HCT116 (cell line): Measurements from ENCODE around the gene PIK3CA. TPM values are rescaled to one million over a fixed set of nuclear protein-coding genes. Genes with fewer than 3 reads are reported as not detected.
"Not testable (repeated sequence)": the region's sequence is repeated elsewhere in the genome, so short reads cannot be mapped to it uniquely, and the experiment has no call there.

Experiments used
- ATAC-seq: fragments of 200-7000 bp; cut with Tn5 transposase; 2 replicates; pipeline ENCODE4 v1.9.1; 2020; ENCODE audit warnings: mild to moderate bottlenecking, moderate library complexity
- BruUV-seq: library from RNA; stranded (reverse); fragments of 400-500 nt; replicated peaks from 2 replicates; lab custom pipeline; 2021; lab: Mats Ljungman, UMichigan
- CTCF ChIA-PET: fragments of 300-600 bp; sonication (Branson Sonifier 250); formaldehyde crosslinking; loops from one replicate; lab custom pipeline; 2021; ENCODE audit warnings: antibody characterized with exemption; lab: Charles Lee
- POLR2A ChIA-PET: fragments of 300-600, 350-600 bp; sonication (Branson Sonifier 250); formaldehyde crosslinking; loops from one replicate; lab custom pipeline; 2021; ENCODE audit warnings: antibody characterized with exemption; lab: Charles Lee
- RAD21 ChIA-PET, 2 experiments: fragments of 300-600 bp; sonication (Branson Sonifier 250); formaldehyde crosslinking; loops; one replicate each; lab custom pipeline; 2023; ENCODE audit warnings: low total read pairs in 2 of 2; ENCODE audit not compliant: uncharacterized antibody in 2 of 2, unreplicated experiment in 2 of 2, low non-redundant PET in 1 of 2; lab: Charles Lee
- DNase-seq: peaks from one replicate; pipeline ENCODE4 v3.0.0-alpha.2; 2010; ENCODE audit warnings: low read depth, low spot score
- H2AFZ ChIP-seq: fragments of 200-600 bp; shearing (Covaris generic), sonication (generic); 2 replicates; pipeline ENCODE4 v1.6.1; 2017; ENCODE audit warnings: low read depth, mixed run types, mixed read lengths, antibody characterized with exemption, low read length; ENCODE audit not compliant: poor library complexity, severe bottlenecking
- H3K27ac ChIP-seq: 2 replicates; pipeline ENCODE4 v1.5.1; 2012; ENCODE audit warnings: low read depth, low read length
- H3K27me3 ChIP-seq: fragments of 200-600 bp; sonication (generic); 2 replicates; pipeline ENCODE4 v1.6.1; 2016; ENCODE audit warnings: mixed run types, low read length, mixed read lengths; ENCODE audit not compliant: insufficient read depth
- H3K36me3 ChIP-seq, 2 experiments: fragments of 200-500 bp in 1 of 2; fragments of 200-600 bp in 1 of 2; sonication (Bioruptor generic) in 1 of 2; sonication (generic) in 1 of 2; 2 replicates each; pipeline versions ENCODE4 v1.5.1 to v1.6.1; 2014 to 2016; ENCODE audit warnings: low read length in 2 of 2, inconsistent platforms in 1 of 2, mixed read lengths in 1 of 2, mixed run types in 1 of 2; ENCODE audit not compliant: insufficient read depth in 2 of 2, control insufficient read depth in 1 of 2
- H3K4me1 ChIP-seq, 2 experiments: fragments of 200-600 bp in 1 of 2; sonication (generic) in 1 of 2; 2 replicates each; pipeline versions ENCODE4 v1.5.1 to v1.6.1; 2012 to 2017; ENCODE audit warnings: low read length in 2 of 2, inconsistent platforms in 1 of 2, mild to moderate bottlenecking in 1 of 2, mixed read lengths in 1 of 2, mixed run types in 1 of 2, moderate library complexity in 1 of 2; ENCODE audit not compliant: insufficient read depth in 2 of 2, control insufficient read depth in 1 of 2
- H3K4me2 ChIP-seq: fragments of 200-600 bp; sonication (generic); 2 replicates; pipeline ENCODE4 v1.6.1; 2017; ENCODE audit warnings: mixed run types, low read length, mixed read lengths
- H3K4me3 ChIP-seq, 2 experiments: fragments of 200-600 bp in 1 of 2; sonication (generic) in 1 of 2; replicated peaks in 1 of 2; 2 replicates each; pipeline ENCODE4 v1.5.1; 2011 to 2016; ENCODE audit warnings: low read length in 2 of 2, control low read depth in 1 of 2, low read depth in 1 of 2, mild to moderate bottlenecking in 1 of 2, mixed read lengths in 1 of 2, mixed run types in 1 of 2
- H3K79me2 ChIP-seq: fragments of 200-600 bp; sonication (generic); 2 replicates; pipeline ENCODE4 v1.6.1; 2017; ENCODE audit warnings: mild to moderate bottlenecking, mixed run types, low read length, moderate library complexity, mixed read lengths; ENCODE audit not compliant: insufficient read depth
- H3K9ac ChIP-seq: fragments of 200-600 bp; sonication (generic); 2 replicates; pipeline ENCODE4 v1.6.1; 2016; ENCODE audit warnings: low read length, mixed read lengths
- H3K9me2 ChIP-seq: fragments of 200-600 bp; sonication (generic), shearing (Covaris generic); 2 replicates; pipeline ENCODE4 v1.6.1; 2017; ENCODE audit warnings: mixed run types, mild to moderate bottlenecking, moderate library complexity; ENCODE audit not compliant: insufficient read depth
- H3K9me3 ChIP-seq, 2 experiments: fragments of 200-500 bp in 1 of 2; fragments of 200-600 bp in 1 of 2; sonication (Bioruptor generic) in 1 of 2; sonication (generic) in 1 of 2; 2 replicates each; pipeline ENCODE4 v1.6.1; 2014 to 2017; ENCODE audit warnings: low read length in 2 of 2, mixed read lengths in 2 of 2, inconsistent platforms in 1 of 2, low read depth in 1 of 2, mild to moderate bottlenecking in 1 of 2, mixed run types in 1 of 2, moderate library complexity in 1 of 2; ENCODE audit not compliant: control insufficient read depth in 1 of 2, insufficient read depth in 1 of 2
- H4K20me1 ChIP-seq: fragments of 200-600 bp; sonication (generic), shearing (Covaris generic); 2 replicates; pipeline ENCODE4 v1.6.1; 2017; ENCODE audit warnings: mixed run types, mild to moderate bottlenecking, moderate library complexity; ENCODE audit not compliant: insufficient read depth
- CBX3 ChIP-seq: IDR thresholded peaks from 2 replicates; pipeline ENCODE4 v1.6.1; 2012; ENCODE audit warnings: low read depth
- CEBPB ChIP-seq: IDR thresholded peaks from 2 replicates; pipeline ENCODE4 v1.6.1; 2012; ENCODE audit warnings: low read depth
- EZH2 ChIP-seq: fragments of 200-600 bp; sonication (generic); IDR thresholded peaks from 2 replicates; pipeline ENCODE4 v1.6.1; 2017; ENCODE audit warnings: antibody characterized with exemption, mixed run types
- POLR2AphosphoS5 ChIP-seq: IDR thresholded peaks from 2 replicates; pipeline ENCODE4 v1.6.1; 2011; ENCODE audit warnings: mild to moderate bottlenecking, low read depth, low read length, moderate library complexity
- RAD21 ChIP-seq: IDR thresholded peaks from 2 replicates; pipeline ENCODE4 v1.6.1; 2012; ENCODE audit warnings: low read depth, mild to moderate bottlenecking
- REST ChIP-seq: IDR thresholded peaks from 2 replicates; pipeline ENCODE4 v1.6.1; 2012; ENCODE audit warnings: low read depth
- SIN3A ChIP-seq: IDR thresholded peaks from 2 replicates; pipeline ENCODE4 v1.6.1; 2012; ENCODE audit warnings: low read depth
- SP1 ChIP-seq: IDR thresholded peaks from 2 replicates; pipeline ENCODE4 v1.6.1; 2012; ENCODE audit warnings: low read depth
- SRF ChIP-seq: IDR thresholded peaks from 2 replicates; pipeline ENCODE4 v1.6.1; 2012; ENCODE audit warnings: low read depth
- TCF7L2 ChIP-seq: IDR thresholded peaks from 2 replicates; pipeline ENCODE4 v1.7.0; 2011; ENCODE audit warnings: borderline replicate concordance, inconsistent platforms; ENCODE audit not compliant: insufficient read depth, insufficient read length; ENCODE audit errors: extremely low read depth
- ZFX ChIP-seq: fragments of 450-650 bp; IDR thresholded peaks from 2 replicates; pipeline ENCODE4 v1.6.1; 2017
- intact Hi-C: fragments of 100-400 bp; cut with micrococcal nuclease; formaldehyde crosslinking; loops from 2 replicates; pipeline ENCODE4 v1.10.0; 2022
- total RNA-seq: library from RNA; stranded (reverse); gene quantifications from one replicate; pipeline ENCODE4 v1.2.1, GENCODE V29; 2021; ENCODE audit not compliant: unreplicated experiment
- TF ChIP-seq, protein P1 (sequence below): IDR thresholded peaks from 2 replicates; pipeline ENCODE4 v1.6.1; 2012

PIK3CA gene
- total RNA-seq, 1 experiment from 2014 or later: 17.9 TPM

- DNase-seq (no peak), ATAC-seq (no peak)
- Histone ChIP-seq H3K79me2 (no peaks in the 10 kb centered on the region), H3K27ac (no peak overlapping the region), H3K9me2 (no peaks in the 10 kb centered on the region), H3K36me3 (no peaks in the 10 kb centered on the region), H2AFZ (no peak overlapping the region), H3K4me3 (no peak overlapping the region), H3K27me3 (no peaks in the 10 kb centered on the region), H3K4me1 (no peaks in the 10 kb centered on the region), H3K9me3 (no peaks in the 10 kb centered on the region), H4K20me1 (no peaks in the 10 kb centered on the region), H3K4me2 (no peak overlapping the region), H3K9ac (no peak overlapping the region)
- BruUV-seq: no TSS peak
- CTCF ChIA-PET: interaction anchor here (1.3 kb wide), 1 partner anchor 202 kb away, joined by 3 read pairs; no protein-coding TSS in a partner anchor
- RAD21 ChIA-PET: no interaction called here
- intact Hi-C loops: no loop called here
- TF ChIP-seq SIN3A (no peak), ZFX (no peak), EZH2 (no peak), CEBPB (no peak)
- POLR2A ChIA-PET: no interaction called here
Observed at GRCh38 chr3:179113903-179114302, 34.3 kb upstream of the PIK3CA start.

- H3K4me1 ChIP-seq, H3K27ac ChIP-seq, H3K79me2 ChIP-seq, H3K4me3 ChIP-seq, intact Hi-C loops, H3K36me3 ChIP-seq, H3K9me3 ChIP-seq, H3K27me3 ChIP-seq, H3K4me2 ChIP-seq, DNase-seq, H4K20me1 ChIP-seq, RAD21 ChIA-PET, H2AFZ ChIP-seq, BruUV-seq, POLR2A ChIA-PET, ATAC-seq, H3K9me2 ChIP-seq, H3K9ac ChIP-seq: not testable (repeated sequence)
- CTCF ChIA-PET: interaction anchor here (1.2 kb wide), 1 partner anchor 191 kb away, joined by 3 read pairs; no protein-coding TSS in a partner anchor
Observed at GRCh38 chr3:179115444-179115843, 32.7 kb upstream of the PIK3CA start.

- H3K27ac ChIP-seq: no peak overlapping the region
- no peak for DNase-seq
- H3K27me3 ChIP-seq: no peaks in the 10 kb centered on the region
- H3K9me2 ChIP-seq: no peaks in the 10 kb centered on the region
- H3K79me2 ChIP-seq: no peaks in the 10 kb centered on the region
- intact Hi-C loops: no loop called here
- no peak overlapping the region for H2AFZ ChIP-seq
- H3K9me3 ChIP-seq: no peaks in the 10 kb centered on the region
- CTCF ChIA-PET: no interaction called here
- H4K20me1 ChIP-seq: no peaks in the 10 kb centered on the region
- POLR2A ChIA-PET: no interaction called here
- no peak overlapping the region for H3K4me3 ChIP-seq
- no peak overlapping the region for H3K9ac ChIP-seq
- H3K4me1 ChIP-seq: no peaks in the 10 kb centered on the region
- RAD21 ChIA-PET: no interaction called here
- no peaks in the 10 kb centered on the region for H3K36me3 ChIP-seq
- no peak overlapping the region for H3K4me2 ChIP-seq
- ATAC-seq: no peak
- BruUV-seq: no TSS peak
- TF ChIP-seq TCF7L2 (no peak), SRF (no peak), SP1 (no peak), CBX3 (no peak), ZFX (no peak), SIN3A (no peak), REST (no peak), RAD21 (no peak), POLR2AphosphoS5 (no peak)
- TF ChIP-seq, protein P1, sequence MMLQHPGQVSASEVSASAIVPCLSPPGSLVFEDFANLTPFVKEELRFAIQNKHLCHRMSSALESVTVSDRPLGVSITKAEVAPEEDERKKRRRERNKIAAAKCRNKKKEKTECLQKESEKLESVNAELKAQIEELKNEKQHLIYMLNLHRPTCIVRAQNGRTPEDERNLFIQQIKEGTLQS: no peak
Observed at GRCh38 chr3:179116816-179117215, 31.3 kb upstream of the PIK3CA start.
